GM21390 (cell line): Measurements from ENCODE around the gene CXCR4.
A peak's percentile ranks its signal among the peaks of the same experiment; 100 is the strongest.
"Not testable (repeated sequence)": the region's sequence is repeated elsewhere in the genome, so short reads cannot be mapped to it uniquely, and the experiment has no call there.

Experiments
- ATAC-seq: cut with Tn5 transposase; IDR thresholded peaks from one replicate; pipeline ENCODE4 v1.9.1; 2021; ENCODE audit not compliant: unreplicated experiment

CXCR4 gene

DNA sequence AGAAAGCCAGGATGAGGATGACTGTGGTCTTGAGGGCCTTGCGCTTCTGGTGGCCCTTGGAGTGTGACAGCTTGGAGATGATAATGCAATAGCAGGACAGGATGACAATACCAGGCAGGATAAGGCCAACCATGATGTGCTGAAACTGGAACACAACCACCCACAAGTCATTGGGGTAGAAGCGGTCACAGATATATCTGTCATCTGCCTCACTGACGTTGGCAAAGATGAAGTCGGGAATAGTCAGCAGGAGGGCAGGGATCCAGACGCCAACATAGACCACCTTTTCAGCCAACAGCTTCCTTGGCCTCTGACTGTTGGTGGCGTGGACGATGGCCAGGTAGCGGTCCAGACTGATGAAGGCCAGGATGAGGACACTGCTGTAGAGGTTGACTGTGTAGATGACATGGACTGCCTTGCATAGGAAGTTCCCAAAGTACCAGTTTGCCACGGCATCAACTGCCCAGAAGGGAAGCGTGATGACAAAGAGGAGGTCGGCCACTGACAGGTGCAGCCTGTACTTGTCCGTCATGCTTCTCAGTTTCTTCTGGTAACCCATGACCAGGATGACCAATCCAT lies 2.7 kb downstream of the CXCR4 start:
- ATAC-seq = no peak

- ATAC-seq = no peak
Measured at GRCh38 chr2:136114382-136114781, 3.6 kb downstream of the CXCR4 start.

GRCh38 chr2:136113209-136113971 lies 4.6 kb downstream of the CXCR4 start:
- ATAC-seq = no peak

- ATAC-seq = no peak
Measured at GRCh38 chr2:136112317-136113208, 5.4 kb downstream of the CXCR4 start.

- no peak for ATAC-seq
Measured at GRCh38 chr2:136111711-136112110, 6.2 kb downstream of the CXCR4 start.

DNA sequence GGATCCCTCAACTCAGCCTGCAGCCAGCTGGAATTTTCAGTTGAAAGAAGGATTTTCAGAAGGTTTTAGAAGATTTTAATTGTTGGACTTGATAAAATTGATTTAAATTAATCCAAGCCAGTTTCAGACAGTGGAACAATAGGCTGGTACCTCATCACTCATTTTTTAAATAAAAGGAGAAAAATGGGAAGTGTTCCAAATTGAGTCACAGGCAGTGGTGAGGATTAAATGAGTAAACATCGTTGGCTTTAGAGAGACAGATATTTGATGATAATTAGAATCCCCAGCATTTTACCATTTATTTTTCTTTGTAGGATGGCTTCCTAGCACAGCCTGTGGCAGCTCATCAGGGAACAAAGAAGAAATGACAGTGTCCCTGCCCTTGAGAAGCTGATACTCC lies 7.4 kb downstream of the CXCR4 start:
- no peak for ATAC-seq

GRCh38 chr2:136108463-136108862 lies 9.5 kb downstream of the CXCR4 start:
- ATAC-seq = no peak

DNA sequence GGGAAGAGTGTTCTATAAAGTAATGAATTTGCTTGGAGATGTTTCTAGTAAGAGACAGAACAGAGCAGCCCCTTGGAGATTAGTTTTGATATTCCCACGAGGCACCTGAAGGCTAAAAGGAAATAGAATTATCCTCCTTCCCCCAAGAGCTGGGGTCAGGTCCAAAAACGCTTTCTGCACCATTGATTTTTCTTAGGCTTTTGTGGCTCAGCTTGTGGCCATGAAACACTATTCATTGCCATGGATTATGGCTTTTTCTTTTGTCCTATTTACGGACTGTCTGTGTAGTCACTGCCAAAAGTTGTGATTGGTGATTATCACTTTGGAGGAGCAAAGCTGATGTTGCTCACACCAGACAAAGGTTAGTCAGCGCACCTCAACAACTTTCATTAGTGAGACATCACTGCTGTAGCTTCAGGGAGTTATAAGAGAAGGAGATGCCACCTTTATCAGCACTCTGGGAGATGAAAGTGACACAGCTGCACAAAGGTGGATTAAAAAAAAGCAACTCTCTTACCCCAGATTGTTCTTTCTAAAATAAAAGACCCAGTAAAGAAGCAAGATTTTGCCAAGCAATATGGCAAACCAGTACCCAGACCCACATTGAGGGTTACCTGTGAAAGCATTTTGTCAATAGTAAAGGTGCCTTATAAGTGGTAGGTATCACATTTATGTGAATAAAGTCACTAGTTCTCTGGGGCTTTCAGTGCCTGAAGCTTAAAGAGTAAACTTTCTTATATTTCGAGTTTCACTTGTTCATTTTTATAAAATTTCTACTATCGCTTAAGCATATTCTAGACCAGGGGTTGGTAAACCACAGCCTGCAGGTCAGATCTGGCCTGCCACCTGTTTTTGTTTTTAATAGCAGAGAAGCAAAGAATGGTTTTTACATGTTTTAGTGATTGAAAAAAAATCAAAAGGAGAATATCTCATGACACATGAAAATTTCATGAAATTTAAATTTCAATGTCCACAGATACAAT lies 10.6 kb downstream of the CXCR4 start:
- ATAC-seq = peak; percentile 83

- no peak for ATAC-seq
Measured at GRCh38 chr2:136106505-136106904, 11.4 kb downstream of the CXCR4 start.

- ATAC-seq = no peak
Measured at GRCh38 chr2:136104977-136105376, 13.0 kb downstream of the CXCR4 start.

DNA sequence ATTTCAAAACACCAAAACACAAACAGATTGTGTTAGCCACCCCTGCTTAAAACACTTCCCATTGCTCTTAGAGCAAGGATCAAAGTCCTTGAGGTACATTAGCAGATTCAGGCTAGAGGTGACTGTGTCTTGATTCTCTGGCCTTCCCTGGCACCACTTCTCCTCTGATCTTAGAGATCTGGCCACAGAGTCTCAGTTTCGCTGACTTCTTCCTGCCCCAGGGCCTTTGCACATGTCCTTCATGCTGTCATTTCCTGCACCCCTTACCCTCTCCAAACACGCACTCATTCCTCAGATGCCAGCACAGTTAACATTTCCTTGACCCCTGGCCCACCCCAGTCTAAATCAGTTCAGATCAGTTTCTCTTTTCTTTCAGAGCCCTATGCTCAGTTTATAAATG lies 16.9 kb downstream of the CXCR4 start:
- no peak for ATAC-seq

DNA sequence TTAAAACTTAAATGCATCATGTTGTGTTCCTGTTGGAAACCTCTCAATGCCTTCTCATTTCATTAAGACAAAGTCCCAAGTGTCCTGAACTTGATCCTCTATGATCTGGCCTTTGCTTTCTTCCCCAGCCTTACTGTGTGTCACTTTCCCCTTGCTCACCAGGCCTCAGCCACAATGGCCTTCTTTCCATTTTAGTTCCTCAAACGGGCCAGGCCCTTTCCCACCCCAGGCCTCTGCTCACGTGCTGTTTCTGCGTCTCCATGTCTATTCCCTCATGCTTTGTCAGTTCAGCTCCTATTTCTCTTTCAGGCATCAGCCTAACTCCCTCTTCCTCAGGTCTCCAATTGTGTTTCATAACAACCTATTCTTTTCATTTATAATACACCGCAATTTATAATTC lies 19.5 kb downstream of the CXCR4 start:
- ATAC-seq = no peak

DNA sequence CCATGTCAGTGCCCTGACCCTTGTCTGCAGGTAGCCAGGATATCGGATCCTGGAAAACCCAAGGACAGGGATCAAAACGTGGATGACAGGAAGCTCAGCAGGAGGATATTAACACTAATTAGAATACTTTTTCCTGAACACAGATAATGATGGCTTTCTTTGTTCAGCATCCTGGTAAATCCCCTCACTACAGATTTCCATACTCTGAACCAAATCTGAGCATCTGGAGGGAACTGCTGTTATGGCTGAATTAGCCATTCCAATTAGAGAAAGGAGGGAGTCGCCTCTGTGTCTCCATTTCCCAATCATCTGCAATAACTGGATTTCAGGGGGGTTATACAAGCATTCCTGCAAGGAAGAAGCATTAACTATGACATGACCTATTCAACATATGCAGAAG lies 24.4 kb downstream of the CXCR4 start:
- ATAC-seq = no peak

GRCh38 chr2:136091899-136092298 lies 26.1 kb downstream of the CXCR4 start:
- ATAC-seq = no peak

DNA sequence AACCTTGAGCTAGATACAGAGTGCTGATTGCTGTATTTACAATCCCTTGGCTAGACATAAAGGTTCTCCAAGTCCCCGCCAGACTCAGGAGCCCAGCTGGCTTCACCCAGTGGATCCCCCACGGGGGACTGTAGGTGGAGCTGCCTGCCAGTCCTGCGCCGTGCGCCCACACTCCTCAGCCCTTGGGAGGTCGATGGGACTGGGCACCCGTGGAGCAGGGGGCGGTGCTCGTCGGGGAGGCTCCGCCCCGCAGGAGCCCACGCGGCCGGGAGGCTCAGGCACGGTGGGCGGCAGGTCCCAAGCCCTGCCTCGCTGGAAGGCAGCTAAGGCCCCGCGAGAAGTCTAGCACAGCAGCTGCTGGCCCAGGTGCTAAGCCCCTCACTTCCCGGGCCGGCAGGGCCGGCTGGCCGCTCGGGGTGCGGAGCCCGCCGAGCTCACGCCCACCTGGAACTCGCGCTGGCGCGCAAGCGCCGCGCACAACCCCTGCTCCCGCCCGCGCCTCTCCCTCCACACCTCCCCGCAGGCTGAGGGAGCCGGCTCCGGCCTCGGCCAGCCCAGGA lies 30.0 kb downstream of the CXCR4 start:
- not testable (repeated sequence) for ATAC-seq

- ATAC-seq = no peak
Measured at GRCh38 chr2:136086253-136087016, 31.5 kb downstream of the CXCR4 start.

DNA sequence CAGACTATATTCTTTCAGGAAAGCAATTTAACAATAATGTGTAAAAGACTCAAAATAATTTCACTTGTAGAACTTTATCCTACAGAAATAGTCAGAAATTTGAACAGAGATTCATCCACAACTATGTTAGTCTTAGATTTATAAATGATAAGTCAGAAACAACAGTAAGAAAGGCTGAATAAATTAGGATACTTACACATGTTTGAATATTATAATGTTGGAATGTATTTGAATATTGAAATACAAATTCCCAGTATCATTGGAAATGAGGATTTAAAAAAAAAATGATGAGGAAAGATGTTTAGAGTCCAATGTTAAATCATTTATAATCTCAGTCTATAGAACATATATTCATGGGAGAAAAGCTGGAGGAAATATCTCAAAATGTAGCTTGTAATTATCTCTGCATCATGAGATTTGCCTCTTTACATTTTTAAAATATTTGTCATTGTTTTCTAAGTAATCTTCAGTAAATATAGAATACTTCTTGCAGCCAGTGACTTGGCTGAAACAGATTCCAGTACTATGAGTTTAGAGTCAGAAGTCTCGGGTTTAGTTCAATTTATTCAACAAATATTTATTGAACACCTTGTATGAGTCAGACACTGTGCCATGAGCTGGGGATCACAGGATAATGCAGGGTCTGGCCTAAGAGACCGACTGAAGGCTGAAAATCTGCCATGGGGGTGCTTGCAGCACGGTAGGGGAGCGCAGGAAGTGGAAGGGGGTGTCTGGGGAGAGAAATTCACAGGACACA lies 32.3 kb downstream of the CXCR4 start:
- ATAC-seq = no peak

DNA sequence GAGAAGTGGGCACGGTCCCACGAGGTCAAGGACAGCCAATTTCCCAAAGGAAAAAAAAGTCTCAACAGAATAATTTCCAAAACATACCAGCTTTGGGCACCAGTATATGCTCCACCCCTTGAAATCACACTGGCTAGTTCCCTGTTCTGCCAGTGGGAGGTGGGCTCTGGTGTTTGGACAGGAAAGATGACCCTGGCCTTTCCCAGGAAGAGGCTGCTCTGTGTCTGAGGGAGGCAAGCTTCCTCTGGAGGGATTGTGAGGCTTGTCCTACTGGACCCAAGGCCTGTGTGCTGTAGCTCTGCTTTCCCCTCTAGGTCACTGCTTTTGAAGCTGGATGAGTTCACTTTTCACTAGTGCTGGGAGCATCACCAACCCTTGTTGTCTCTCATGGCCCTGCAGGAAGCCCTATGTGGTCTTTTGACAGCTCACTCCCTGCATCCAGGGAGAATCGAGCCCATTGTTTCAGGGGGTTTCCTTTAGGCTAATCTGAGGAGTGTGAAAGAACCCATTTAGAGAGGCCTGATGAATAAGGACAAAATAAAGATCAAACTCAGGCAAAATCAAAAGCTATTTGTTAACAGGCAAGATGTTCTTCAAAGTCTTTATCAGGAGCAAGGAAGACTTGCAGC lies 36.3 kb downstream of the CXCR4 start:
- ATAC-seq = no peak
